GM23338 (cell line): ENCODE results near the gene NAPB. TPM values are rescaled to one million over a fixed set of nuclear protein-coding genes. Genes with fewer than 3 reads are reported as not detected.
A peak's percentile ranks its signal among the peaks of the same experiment; 100 is the strongest.

Source experiments
- ATAC-seq: fragments of 200-7000 bp; cut with Tn5 transposase; 3 replicates; pipeline ENCODE4 v1.9.1; 2020
- DNase-seq: peaks from one replicate; pipeline ENCODE4 v3.0.0-alpha.2; 2015; ENCODE audit warnings: low spot score
- H2AFZ ChIP-seq: fragments of 200-600 bp; sonication (generic); 2 replicates; pipeline ENCODE4 v1.8.0; 2016; ENCODE audit warnings: antibody characterized with exemption, mild to moderate bottlenecking, moderate library complexity
- H3F3A ChIP-seq: fragments of 200-600 bp; sonication (generic); replicated peaks from 2 replicates; pipeline ENCODE4 v1.8.0; 2017; ENCODE audit warnings: antibody characterized with exemption, mixed run types, low read depth
- H3K27ac ChIP-seq: fragments of 200-600 bp; sonication (generic); 2 replicates; pipeline ENCODE4 v1.6.1; 2016; ENCODE audit warnings: low read depth
- H3K27me3 ChIP-seq: fragments of 200-600 bp; sonication (generic); 2 replicates; pipeline ENCODE4 v1.8.0; 2016; ENCODE audit warnings: mild to moderate bottlenecking, mixed run types, moderate library complexity; ENCODE audit not compliant: insufficient read depth
- H3K36me3 ChIP-seq: fragments of 200-600 bp; sonication (generic); 2 replicates; pipeline ENCODE4 v1.8.0; 2016; ENCODE audit warnings: mild to moderate bottlenecking; ENCODE audit not compliant: insufficient read depth
- H3K4me1 ChIP-seq: fragments of 200-600 bp; sonication (generic); 2 replicates; pipeline ENCODE4 v1.8.0; 2016; ENCODE audit warnings: mild to moderate bottlenecking, moderate library complexity; ENCODE audit not compliant: insufficient read depth
- H3K4me2 ChIP-seq: fragments of 200-600 bp; sonication (generic); 2 replicates; pipeline ENCODE4 v1.7.1; 2017; ENCODE audit warnings: mixed run types
- H3K4me3 ChIP-seq: fragments of 200-600 bp; sonication (generic); 2 replicates; pipeline ENCODE4 v1.6.1; 2016; ENCODE audit warnings: mixed run types
- H3K79me2 ChIP-seq: fragments of 200-600 bp; sonication (generic); replicated peaks from 2 replicates; pipeline ENCODE4 v1.8.0; 2017; ENCODE audit warnings: mild to moderate bottlenecking; ENCODE audit not compliant: insufficient read depth
- H3K9me2 ChIP-seq: fragments of 200-600 bp; sonication (generic); 2 replicates; pipeline ENCODE4 v1.8.0; 2017; ENCODE audit not compliant: insufficient read depth
- H4K20me1 ChIP-seq: fragments of 200-600 bp; sonication (generic); replicated peaks from 2 replicates; pipeline ENCODE4 v1.8.0; 2017; ENCODE audit warnings: mild to moderate bottlenecking; ENCODE audit not compliant: insufficient read depth
- H3K27ac Mint-ChIP-seq: 2 replicates; pipeline ENCODE4 v1.8.0; 2020; ENCODE audit warnings: inconsistent platforms, mild to moderate bottlenecking, moderate library complexity, mixed read lengths
- H3K27me3 Mint-ChIP-seq: 3 replicates; pipeline ENCODE4 v1.8.0; 2022; ENCODE audit warnings: low read depth, mild to moderate bottlenecking, moderate library complexity, mixed read lengths, inconsistent platforms; ENCODE audit not compliant: insufficient read depth, poor library complexity
- H3K36me3 Mint-ChIP-seq: 3 replicates; pipeline ENCODE4 v1.8.0; 2021; ENCODE audit warnings: low read depth, mild to moderate bottlenecking, inconsistent platforms, moderate library complexity, mixed read lengths
- H3K4me1 Mint-ChIP-seq: 3 replicates; pipeline ENCODE4 v1.8.0; 2020; ENCODE audit warnings: mild to moderate bottlenecking, inconsistent platforms, mixed read lengths
- H3K4me3 Mint-ChIP-seq: 3 replicates; pipeline ENCODE4 v1.8.0; 2021; ENCODE audit warnings: moderate library complexity, mild to moderate bottlenecking, inconsistent platforms, mixed read lengths
- H3K9me3 Mint-ChIP-seq: 3 replicates; pipeline ENCODE4 v1.8.0; 2020; ENCODE audit warnings: moderate library complexity, mild to moderate bottlenecking, inconsistent platforms, mixed read lengths
- ETS1 ChIP-seq: IDR thresholded peaks from 2 replicates; pipeline ENCODE4 v1.6.1; 2016; ENCODE audit warnings: antibody characterized with exemption
- EZH2phosphoT487 ChIP-seq: fragments of 200-600 bp; sonication (generic); IDR thresholded peaks from one replicate; pipeline ENCODE4 v1.8.1; 2018; ENCODE audit warnings: antibody characterized with exemption; ENCODE audit not compliant: unreplicated experiment
- NANOG ChIP-seq: IDR thresholded peaks from 2 replicates; pipeline ENCODE4 v1.6.1; 2016; ENCODE audit warnings: antibody characterized with exemption, borderline replicate concordance
- POLR2AphosphoS5 ChIP-seq: IDR thresholded peaks from 2 replicates; pipeline ENCODE4 v1.6.1; 2016; ENCODE audit warnings: antibody characterized with exemption, low read depth
- REST ChIP-seq: IDR thresholded peaks from one replicate; pipeline ENCODE4 v1.6.1; 2018; ENCODE audit warnings: antibody characterized with exemption; ENCODE audit not compliant: unreplicated experiment
- ZNF331 ChIP-seq: fragments of 250-450 bp; sonication (Bioruptor Pico); IDR thresholded peaks from 2 replicates; pipeline ENCODE4 v1.5.0; 2020; ENCODE audit warnings: low read depth, mild to moderate bottlenecking, moderate library complexity
- ZNF462 ChIP-seq: fragments of 250-450 bp; sonication (Bioruptor Pico); IDR thresholded peaks from 2 replicates; pipeline ENCODE4 v1.5.0; 2020; ENCODE audit warnings: mild to moderate bottlenecking, moderate library complexity
- polyA plus RNA-seq: library from polyadenylated mRNA; unstranded; fragments of >200 nt; fragmentation: Nextera tagmentation; extraction: Ambion mirVana; gene quantifications from 2 replicates; pipeline ENCODE4 v1.2.1, GENCODE V29; 2016
- total RNA-seq: library from RNA; depleted of rRNA; stranded (reverse); fragments of >200 nt; shearing (Covaris generic); gene quantifications from 2 replicates; pipeline ENCODE4 v1.2.3, GENCODE V29; 2014

Gene NAPB
- total and polyA plus RNA-seq, 2 experiments from 2014 or later: 7.3 to 18.1 TPM

GRCh38 chr20:23435626-23436539 is 14.6 kb upstream of the NAPB start:
- no peaks in the 10 kb centered on the region for H3F3A ChIP-seq
- TF ChIP-seq EZH2phosphoT487 (no peak), ZNF462 (CRISPR knock-in tag) (no peak), ETS1 (no peak), REST (no peak), POLR2AphosphoS5 (no peak), ZNF331 (CRISPR knock-in tag) (no peak), NANOG (no peak)
- no peaks in the 10 kb centered on the region for H3K4me1 ChIP-seq
- Mint-ChIP-seq H3K4me3 (no peak overlapping the region), H3K27me3 (peaks cover 6% of the 10 kb centered on the region), H3K27ac (no peak overlapping the region), H3K36me3 (no peaks in the 10 kb centered on the region), H3K4me1 (no peaks in the 10 kb centered on the region), H3K9me3 (no peaks in the 10 kb centered on the region; the same call in 2 of the 3 replicates)
- no peak overlapping the region for H3K4me3 ChIP-seq
- no peak for DNase-seq
- H3K27ac ChIP-seq: no peak overlapping the region
- H3K4me2 ChIP-seq: no peak overlapping the region
- no peaks in the 10 kb centered on the region for H3K27me3 ChIP-seq
- peak overlapping the region; percentile 56; the same call in 1 of the 2 replicates for H2AFZ ChIP-seq
- no peaks in the 10 kb centered on the region for H4K20me1 ChIP-seq
- ATAC-seq: no peak
- no peaks in the 10 kb centered on the region for H3K9me2 ChIP-seq
- H3K36me3 ChIP-seq: no peaks in the 10 kb centered on the region
- no peaks in the 10 kb centered on the region for H3K79me2 ChIP-seq
